CD14-positive monocyte (primary cell): Measurements from ENCODE around the gene THSD7B. TPM values are rescaled to one million over a fixed set of nuclear protein-coding genes. Genes with fewer than 3 reads are reported as not detected.

Experiments used
- DNase-seq, 3 donors: peaks; one replicate each; pipeline ENCODE4 v3.0.0-alpha.2; 2011 to 2022
- H2AFZ ChIP-seq: 2 replicates; pipeline ENCODE4 v1.6.0; 2012; ENCODE audit warnings: mild to moderate bottlenecking, low read depth, low read length, inconsistent platforms; ENCODE audit not compliant: insufficient read depth, poor library complexity, severe bottlenecking
- H3K27ac ChIP-seq, 2 donors: 1 replicate in 1 of 2; 2 replicates in 1 of 2; pipeline ENCODE4 v1.5.1; 2012 to 2013; ENCODE audit warnings: low read length in 2 of 2, control low read depth in 1 of 2, inconsistent platforms in 1 of 2, low read depth in 1 of 2, mild to moderate bottlenecking in 1 of 2
- H3K27me3 ChIP-seq, 2 donors: one replicate each; pipeline versions ENCODE4 v1.6.0 to v1.6.1; 2011 to 2013; ENCODE audit warnings: low read length in 2 of 2; ENCODE audit not compliant: control insufficient read depth in 2 of 2, insufficient read depth in 2 of 2
- H3K36me3 ChIP-seq, 2 donors: replicated peaks in 1 of 2; 1 replicate in 1 of 2; 2 replicates in 1 of 2; pipeline versions ENCODE4 v1.5.1 to v1.6.1; 2012 to 2013; ENCODE audit warnings: low read length in 2 of 2, control low read depth in 1 of 2, inconsistent platforms in 1 of 2, mild to moderate bottlenecking in 1 of 2; ENCODE audit not compliant: insufficient read depth in 2 of 2, control insufficient read depth in 1 of 2
- H3K4me1 ChIP-seq, 2 donors: 1 replicate in 1 of 2; 2 replicates in 1 of 2; pipeline versions ENCODE4 v1.5.1 to v1.6.1; 2012 to 2013; ENCODE audit warnings: low read length in 2 of 2, control low read depth in 1 of 2, inconsistent platforms in 1 of 2, mild to moderate bottlenecking in 1 of 2, moderate library complexity in 1 of 2; ENCODE audit not compliant: insufficient read depth in 2 of 2, control insufficient read depth in 1 of 2
- H3K4me2 ChIP-seq: replicated peaks from 2 replicates; pipeline ENCODE3; 2012; ENCODE audit warnings: low read length, moderate library complexity, mild to moderate bottlenecking; ENCODE audit not compliant: poor library complexity, severe bottlenecking; ENCODE audit errors: extremely low read depth
- H3K4me3 ChIP-seq, 3 experiments: fragments of 200-600 bp in 1 of 3; sonication (generic) in 1 of 3; replicated peaks in 1 of 3; 1 replicate in 2 of 3; 2 replicates in 1 of 3; pipeline ENCODE4 v1.5.1; 2011 to 2013; ENCODE audit warnings: low read length in 3 of 3, mild to moderate bottlenecking in 3 of 3, control low read depth in 2 of 3, low read depth in 2 of 3, inconsistent platforms in 1 of 3, moderate library complexity in 1 of 3
- H3K79me2 ChIP-seq: 2 replicates; pipeline ENCODE4 v1.6.0; 2012; ENCODE audit warnings: mild to moderate bottlenecking, control low read depth, inconsistent platforms, low read length, moderate library complexity; ENCODE audit not compliant: insufficient read depth
- H3K9ac ChIP-seq: 2 replicates; pipeline ENCODE4 v1.6.0; 2017; ENCODE audit warnings: low read length, mild to moderate bottlenecking; ENCODE audit not compliant: insufficient read depth, poor library complexity, severe bottlenecking
- H3K9me3 ChIP-seq, 2 donors: replicated peaks in 1 of 2; 1 replicate in 1 of 2; 2 replicates in 1 of 2; pipeline versions ENCODE4 v1.5.1 to v1.6.1; 2012 to 2013; ENCODE audit warnings: low read length in 2 of 2, control low read depth in 1 of 2; ENCODE audit not compliant: control insufficient read depth in 1 of 2, insufficient read depth in 1 of 2
- H4K20me1 ChIP-seq: 2 replicates; pipeline ENCODE4 v1.6.0; 2012; ENCODE audit warnings: mild to moderate bottlenecking, low read length, control low read depth, moderate library complexity; ENCODE audit not compliant: insufficient read depth
- H3K27ac Mint-ChIP-seq, 7 donors: one replicate each; pipeline ENCODE4 v1.8.0; 2020; ENCODE audit warnings: mild to moderate bottlenecking in 7 of 7, mixed read lengths in 7 of 7, moderate library complexity in 6 of 7, inconsistent platforms in 2 of 7
- H3K27me3 Mint-ChIP-seq, 3 donors: one replicate each; pipeline ENCODE4 v1.8.0; 2021 to 2022; ENCODE audit warnings: low read depth in 3 of 3, mild to moderate bottlenecking in 3 of 3, mixed read lengths in 3 of 3, moderate library complexity in 3 of 3, inconsistent platforms in 1 of 3
- H3K36me3 Mint-ChIP-seq, 2 donors: one replicate each; pipeline ENCODE4 v1.8.0; 2020; ENCODE audit warnings: mixed read lengths in 2 of 2, inconsistent platforms in 1 of 2, mild to moderate bottlenecking in 1 of 2
- H3K4me1 Mint-ChIP-seq: one replicate; pipeline ENCODE4 v1.8.0; 2020; ENCODE audit warnings: mild to moderate bottlenecking, mixed read lengths
- H3K4me3 Mint-ChIP-seq, 2 donors: one replicate each; pipeline ENCODE4 v1.8.0; 2020; ENCODE audit warnings: mild to moderate bottlenecking in 2 of 2, mixed read lengths in 2 of 2, moderate library complexity in 1 of 2
- H3K9me3 Mint-ChIP-seq, 7 donors: one replicate each; pipeline ENCODE4 v1.8.0; 2020 to 2022; ENCODE audit warnings: mixed read lengths in 7 of 7, mild to moderate bottlenecking in 6 of 7, moderate library complexity in 6 of 7, inconsistent platforms in 2 of 7
- WGBS: methylation state at CpG from one replicate; pipeline ENCODE4 v1.1.5; 2013; ENCODE audit warnings: missing lambda C conversion rate; ENCODE audit not compliant: insufficient coverage; 5-methylcytosine and 5-hydroxymethylcytosine counted together
- intact Hi-C, 2 donors: fragments of 100-400 bp; cut with micrococcal nuclease; formaldehyde crosslinking; loops; one replicate each; pipeline versions ENCODE4 v1.15.0 to v1.15.1; 2023
- polyA plus RNA-seq, 3 donors: library from polyadenylated mRNA; depleted of rRNA in 1 of 3; unstranded in 2 of 3; stranded (reverse) in 1 of 3; fragments of 300-500 nt in 2 of 3; fragments of >200 nt in 1 of 3; fragmentation: Illumina TruSeq in 2 of 3; gene quantifications; 1 replicate in 2 of 3; 2 replicates in 1 of 3; pipeline ENCODE4 v1.2.3, GENCODE V29; 2012 to 2021
- TF ChIP-seq, protein P1 (sequence below): fragments of 200-600 bp; IDR thresholded peaks from one replicate; pipeline ENCODE4 v1.8.0; 2022; ENCODE audit warnings: antibody characterized with exemption, mild to moderate bottlenecking

Gene THSD7B
- polyA plus RNA-seq, 3 donors = not detected

DNA sequence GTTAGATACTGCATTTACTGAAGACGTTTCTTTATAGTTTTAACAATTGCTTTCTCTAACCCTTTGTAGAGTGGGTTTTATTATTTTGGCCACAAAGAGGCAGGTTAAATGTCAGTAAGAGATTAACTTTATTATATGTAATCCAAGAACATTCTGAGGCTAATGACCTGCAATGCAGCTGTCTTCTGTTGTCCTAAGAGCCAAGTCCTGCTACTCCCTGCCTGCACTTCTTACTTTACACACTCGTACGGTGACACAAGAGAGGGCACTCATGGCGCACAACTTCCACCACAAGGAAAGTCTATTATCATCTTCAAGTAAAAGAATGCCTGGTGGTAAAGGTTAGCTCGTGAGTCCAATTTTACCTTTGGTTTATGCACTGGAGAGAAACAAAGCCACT, 727.9 kb downstream of the THSD7B start:
- Histone ChIP-seq H2AFZ (no peak overlapping the region), H3K27ac (no peak overlapping the region), H3K27me3 (no peaks in the 10 kb centered on the region), H3K4me3 (no peak overlapping the region), H3K36me3 (no peaks in the 10 kb centered on the region), H3K9ac (no peak overlapping the region), H3K4me2 (no peak overlapping the region), H4K20me1 (no peaks in the 10 kb centered on the region), H3K9me3 (no peaks in the 10 kb centered on the region), H3K4me1 (no peaks in the 10 kb centered on the region), H3K79me2 (no peaks in the 10 kb centered on the region)
- no CpG with 5 or more reads among the region's 5 CpGs for WGBS
- no peaks in the 10 kb centered on the region for H3K27me3 Mint-ChIP-seq
- TF ChIP-seq, protein P1, sequence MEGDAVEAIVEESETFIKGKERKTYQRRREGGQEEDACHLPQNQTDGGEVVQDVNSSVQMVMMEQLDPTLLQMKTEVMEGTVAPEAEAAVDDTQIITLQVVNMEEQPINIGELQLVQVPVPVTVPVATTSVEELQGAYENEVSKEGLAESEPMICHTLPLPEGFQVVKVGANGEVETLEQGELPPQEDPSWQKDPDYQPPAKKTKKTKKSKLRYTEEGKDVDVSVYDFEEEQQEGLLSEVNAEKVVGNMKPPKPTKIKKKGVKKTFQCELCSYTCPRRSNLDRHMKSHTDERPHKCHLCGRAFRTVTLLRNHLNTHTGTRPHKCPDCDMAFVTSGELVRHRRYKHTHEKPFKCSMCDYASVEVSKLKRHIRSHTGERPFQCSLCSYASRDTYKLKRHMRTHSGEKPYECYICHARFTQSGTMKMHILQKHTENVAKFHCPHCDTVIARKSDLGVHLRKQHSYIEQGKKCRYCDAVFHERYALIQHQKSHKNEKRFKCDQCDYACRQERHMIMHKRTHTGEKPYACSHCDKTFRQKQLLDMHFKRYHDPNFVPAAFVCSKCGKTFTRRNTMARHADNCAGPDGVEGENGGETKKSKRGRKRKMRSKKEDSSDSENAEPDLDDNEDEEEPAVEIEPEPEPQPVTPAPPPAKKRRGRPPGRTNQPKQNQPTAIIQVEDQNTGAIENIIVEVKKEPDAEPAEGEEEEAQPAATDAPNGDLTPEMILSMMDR = no peak
- no peak overlapping the region for H3K4me3 Mint-ChIP-seq
- no peaks in the 10 kb centered on the region for H3K4me1 Mint-ChIP-seq
- no peak for DNase-seq
- peaks cover 0 to 3% (median 1%) of the 10 kb centered on the region in 7 donors for H3K9me3 Mint-ChIP-seq
- intact Hi-C loops = no loop called here
- no peaks in the 10 kb centered on the region for H3K36me3 Mint-ChIP-seq
- no peak overlapping the region for H3K27ac Mint-ChIP-seq

DNA sequence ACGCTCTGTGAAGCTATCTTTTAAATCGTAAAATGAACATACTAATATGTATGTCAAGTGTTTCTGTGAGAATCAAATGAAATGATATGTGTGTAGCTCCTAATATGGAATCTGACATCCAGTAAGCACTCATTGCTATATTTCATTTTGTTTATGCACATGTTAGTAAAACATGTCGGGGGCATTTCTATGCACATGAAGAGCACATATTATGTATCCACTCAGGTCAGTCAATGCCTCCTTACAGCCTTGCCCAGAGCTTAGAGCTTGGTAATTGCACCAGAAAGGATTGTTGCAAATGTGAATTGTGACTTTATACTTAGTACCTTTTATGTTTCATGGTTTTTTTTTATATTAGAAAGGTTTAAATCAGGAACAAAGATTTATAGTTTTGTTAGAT, 735.3 kb downstream of the THSD7B start:
- Histone ChIP-seq H3K9ac (no peak overlapping the region), H3K79me2 (no peaks in the 10 kb centered on the region), H3K36me3 (no peaks in the 10 kb centered on the region), H3K4me1 (no peaks in the 10 kb centered on the region), H3K27me3 (no peaks in the 10 kb centered on the region), H3K4me3 (no peak overlapping the region), H3K4me2 (no peak overlapping the region), H3K9me3 (no peaks in the 10 kb centered on the region), H2AFZ (no peak overlapping the region), H4K20me1 (no peaks in the 10 kb centered on the region), H3K27ac (no peak overlapping the region)
- intact Hi-C loops = no loop called here
- Mint-ChIP-seq H3K4me1 (no peaks in the 10 kb centered on the region), H3K27ac (no peak overlapping the region), H3K4me3 (no peak overlapping the region), H3K27me3 (no peaks in the 10 kb centered on the region), H3K9me3 (peaks cover 0 to 3% (median 0%) of the 10 kb centered on the region in 7 donors), H3K36me3 (no peaks in the 10 kb centered on the region)
- TF ChIP-seq, protein P1 = no peak
- no CpG with 5 or more reads among the region's 3 CpGs for WGBS
- no peak for DNase-seq
